ENCODE data around the gene GPRC5B.

Gene GPRC5B

GRCh38 chr16:19812986-19813385 is 71.7 kb downstream of the GPRC5B start:
- H3K4me3 ChIP-seq (IDR thresholded peaks at IDR 0.05; ENCODE audit: insufficient read depth, low read depth, low read length) = no peak overlapping the region
- no peaks in the 10 kb centered on the region for H4K20me1 ChIP-seq (ENCODE audit: insufficient read depth)
- peaks cover 7% of the 10 kb centered on the region for H3K4me1 ChIP-seq (ENCODE audit: low read depth, poor library complexity, severe bottlenecking)
- H3K79me2 ChIP-seq (ENCODE audit: insufficient read depth, low read depth) = no peaks in the 10 kb centered on the region
- H3K4me2 ChIP-seq = no peak overlapping the region
- H2AFZ ChIP-seq (ENCODE audit: low read depth) = no peak overlapping the region
- no peaks in the 10 kb centered on the region for H3K27me3 ChIP-seq (ENCODE audit: insufficient read depth, low read depth)
- H3K9ac ChIP-seq = no peak overlapping the region
- H3K36me3 ChIP-seq (ENCODE audit: insufficient read depth) = no peaks in the 10 kb centered on the region
- H3K27ac ChIP-seq = no peak overlapping the region
- TF ChIP-seq CTCF (conservative IDR thresholded peaks at IDR 0.05; ENCODE audit: low read depth, low read length) = no peak

- no peak overlapping the region for H3K27ac ChIP-seq
- no peaks in the 10 kb centered on the region for H3K27me3 ChIP-seq (ENCODE audit: insufficient read depth, low read depth)
- no peaks in the 10 kb centered on the region for H3K36me3 ChIP-seq (ENCODE audit: insufficient read depth)
- peaks cover 14% of the 10 kb centered on the region for H3K4me1 ChIP-seq (ENCODE audit: low read depth, poor library complexity, severe bottlenecking)
- no peak overlapping the region for H3K4me2 ChIP-seq
- H3K4me3 ChIP-seq (IDR thresholded peaks at IDR 0.05; ENCODE audit: insufficient read depth, low read depth, low read length) = no peak overlapping the region
- no peak overlapping the region for H3K9ac ChIP-seq
- no peaks in the 10 kb centered on the region for H3K79me2 ChIP-seq (ENCODE audit: insufficient read depth, low read depth)
- H2AFZ ChIP-seq (ENCODE audit: low read depth) = no peak overlapping the region
- H4K20me1 ChIP-seq (ENCODE audit: insufficient read depth) = no peaks in the 10 kb centered on the region
- no peak for TF ChIP-seq CTCF (conservative IDR thresholded peaks at IDR 0.05; ENCODE audit: low read depth, low read length)
Observed at GRCh38 chr16:19810817-19811731, 73.6 kb downstream of the GPRC5B start.

GRCh38 chr16:19809693-19810092 is 75.0 kb downstream of the GPRC5B start:
- no peak overlapping the region for H3K27ac ChIP-seq

GRCh38 chr16:19809121-19809635 is 75.5 kb downstream of the GPRC5B start:
- no peak overlapping the region for H3K9ac ChIP-seq
- TF ChIP-seq CTCF (conservative IDR thresholded peaks at IDR 0.05; ENCODE audit: low read depth, low read length) = no peak
- no peaks in the 10 kb centered on the region for H3K79me2 ChIP-seq (ENCODE audit: insufficient read depth, low read depth)
- no peaks in the 10 kb centered on the region for H4K20me1 ChIP-seq (ENCODE audit: insufficient read depth)
- H3K27ac ChIP-seq = no peak overlapping the region
- no peak overlapping the region for H3K4me2 ChIP-seq
- no peak overlapping the region for H2AFZ ChIP-seq (ENCODE audit: low read depth)
- no peaks in the 10 kb centered on the region for H3K36me3 ChIP-seq (ENCODE audit: insufficient read depth)
- peaks cover 14% of the 10 kb centered on the region for H3K4me1 ChIP-seq (ENCODE audit: low read depth, poor library complexity, severe bottlenecking)
- no peaks in the 10 kb centered on the region for H3K27me3 ChIP-seq (ENCODE audit: insufficient read depth, low read depth)
- no peak overlapping the region for H3K4me3 ChIP-seq (IDR thresholded peaks at IDR 0.05; ENCODE audit: insufficient read depth, low read depth, low read length)

More at GRCh38 chr16:19809693-19810092, 75.0 kb downstream of the GPRC5B start:
- no peak overlapping the region for H3K4me2 ChIP-seq
- no peaks in the 10 kb centered on the region for H3K27me3 ChIP-seq (ENCODE audit: insufficient read depth, low read depth)
- no peak for TF ChIP-seq CTCF (conservative IDR thresholded peaks at IDR 0.05; ENCODE audit: low read depth, low read length)
- H3K79me2 ChIP-seq (ENCODE audit: insufficient read depth, low read depth) = no peaks in the 10 kb centered on the region
- H3K36me3 ChIP-seq (ENCODE audit: insufficient read depth) = no peaks in the 10 kb centered on the region
- H3K9ac ChIP-seq = no peak overlapping the region
- peaks cover 14% of the 10 kb centered on the region for H3K4me1 ChIP-seq (ENCODE audit: low read depth, poor library complexity, severe bottlenecking)
- H4K20me1 ChIP-seq (ENCODE audit: insufficient read depth) = no peaks in the 10 kb centered on the region
- no peak overlapping the region for H2AFZ ChIP-seq (ENCODE audit: low read depth)
- H3K4me3 ChIP-seq (IDR thresholded peaks at IDR 0.05; ENCODE audit: insufficient read depth, low read depth, low read length) = no peak overlapping the region

Measured in KMS-11 (cell line).